Right hindlimb (tissue), 1 donor: ENCODE results near the gene SLC5A1.

Experiments
- DNase-seq: peaks from one replicate; pipeline ENCODE4 v3.0.0-alpha.2; 2018

SLC5A1 gene

GRCh38 chr22:32052244-32052643 lies 9.2 kb downstream of the SLC5A1 start:
- DNase-seq, result no peak

GRCh38 chr22:32052936-32053791 lies 10.1 kb downstream of the SLC5A1 start:
- no peak for DNase-seq

- no peak for DNase-seq
These were observed 12.0 kb downstream of the SLC5A1 start for GRCh38 chr22:32055069-32055468.

DNA sequence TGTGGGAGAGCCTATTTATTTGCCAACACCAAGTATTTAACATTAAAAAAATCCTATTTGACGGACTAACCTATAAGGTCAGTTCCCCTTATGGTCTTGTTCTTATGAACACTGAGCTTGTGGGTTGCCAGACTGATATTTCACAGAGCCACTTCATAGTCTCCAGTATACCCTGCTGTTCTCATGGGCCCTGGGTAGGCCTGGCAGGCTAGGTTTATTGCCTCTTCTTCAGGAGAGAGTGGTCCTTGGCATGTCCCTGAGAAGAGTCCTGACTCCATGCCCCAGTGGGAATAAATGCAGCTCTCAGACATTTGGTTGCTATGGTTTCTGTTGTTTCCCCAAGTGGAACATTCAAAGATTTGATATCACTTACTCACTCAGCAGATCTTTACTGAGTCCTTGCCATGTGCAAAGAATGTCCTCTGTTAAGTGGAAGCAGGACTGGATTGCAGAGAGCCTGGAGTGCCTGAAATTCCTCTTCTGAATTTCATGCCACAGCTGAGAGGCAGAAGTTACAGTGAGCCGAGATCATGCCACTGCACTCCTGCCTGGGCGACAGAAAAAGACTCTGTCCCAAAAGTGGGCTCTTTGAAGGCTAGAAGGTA lies 15.7 kb downstream of the SLC5A1 start:
- DNase-seq, result no peak

- DNase-seq, result no peak
These were observed 16.4 kb downstream of the SLC5A1 start for GRCh38 chr22:32059426-32059825.

GRCh38 chr22:32063701-32064100 lies 20.6 kb downstream of the SLC5A1 start:
- DNase-seq, result no peak

- DNase-seq, result no peak
These were observed 23.8 kb downstream of the SLC5A1 start for GRCh38 chr22:32066820-32067219.

DNA sequence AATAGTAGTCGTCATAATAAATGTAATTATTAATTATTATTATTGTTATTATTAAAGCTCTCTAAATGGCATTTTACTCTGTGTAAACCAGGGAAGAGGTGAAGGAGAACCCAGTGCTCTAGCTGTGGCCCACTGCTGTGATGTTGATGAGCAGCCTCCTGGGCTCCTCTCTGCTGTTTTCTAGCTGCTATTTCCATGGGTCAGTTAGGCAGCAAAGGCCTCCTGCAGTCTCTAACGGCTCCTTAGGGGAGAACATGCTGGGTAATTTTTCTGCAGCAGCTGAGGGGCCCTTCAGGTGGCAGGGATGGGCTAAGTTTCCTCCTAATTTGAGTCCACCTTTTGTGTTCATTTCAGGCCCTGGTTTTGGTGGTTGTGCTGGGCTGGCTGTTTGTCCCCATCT lies 24.6 kb downstream of the SLC5A1 start:
- no peak for DNase-seq

GRCh38 chr22:32069579-32070372 lies 26.7 kb downstream of the SLC5A1 start:
- no peak for DNase-seq

DNA sequence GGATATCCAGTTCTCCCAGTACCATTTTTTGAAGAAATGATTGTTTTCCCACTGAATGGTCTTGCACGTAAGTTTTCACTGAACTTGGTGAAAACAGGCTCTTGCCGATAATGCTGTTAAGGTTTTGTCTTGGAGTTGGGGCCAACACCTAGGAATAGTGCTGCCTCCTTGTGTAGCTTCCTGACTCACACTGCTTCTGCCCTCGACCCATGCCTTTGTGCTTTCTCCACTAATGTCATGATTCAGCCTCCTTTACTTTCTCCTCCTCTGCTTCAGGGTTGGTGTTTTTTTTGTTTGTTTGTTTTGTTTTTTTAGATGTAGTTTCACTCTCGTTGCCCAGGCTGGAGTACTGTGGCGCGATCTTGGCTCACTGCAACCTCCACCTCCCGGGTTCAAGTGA lies 30.2 kb downstream of the SLC5A1 start:
- no peak for DNase-seq

- no peak for DNase-seq
These were observed 30.8 kb downstream of the SLC5A1 start for GRCh38 chr22:32073823-32074380.

- no peak for DNase-seq
These were observed 33.1 kb downstream of the SLC5A1 start for GRCh38 chr22:32075997-32076760.

GRCh38 chr22:32076761-32077084 lies 33.7 kb downstream of the SLC5A1 start:
- no peak for DNase-seq

DNA sequence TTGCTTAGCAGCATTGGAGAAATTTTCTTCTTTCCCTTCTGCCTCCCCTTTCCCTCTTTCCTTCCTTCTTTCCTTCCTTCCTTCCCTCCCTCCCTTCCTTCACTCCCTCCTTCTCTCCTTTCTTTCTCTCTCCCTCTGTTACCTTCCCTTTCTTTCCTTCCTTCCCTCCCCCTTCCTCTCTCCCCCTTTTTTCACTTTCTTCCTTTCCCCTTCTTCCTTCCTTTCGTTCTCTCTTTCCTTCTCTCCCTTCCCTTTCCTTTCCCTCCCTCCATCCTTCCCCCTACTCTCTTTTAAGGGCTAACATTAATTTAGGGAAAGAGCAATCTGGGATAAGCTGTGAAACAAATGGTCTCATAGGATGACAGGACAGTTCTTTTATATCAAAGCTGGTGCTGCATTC lies 34.1 kb downstream of the SLC5A1 start:
- DNase-seq, result no peak

GRCh38 chr22:32079130-32080089 lies 36.3 kb downstream of the SLC5A1 start:
- DNase-seq, result no peak

GRCh38 chr22:32080904-32081303 lies 37.8 kb downstream of the SLC5A1 start:
- DNase-seq, result no peak

GRCh38 chr22:32082331-32082730 lies 39.3 kb downstream of the SLC5A1 start:
- DNase-seq, result no peak

DNA sequence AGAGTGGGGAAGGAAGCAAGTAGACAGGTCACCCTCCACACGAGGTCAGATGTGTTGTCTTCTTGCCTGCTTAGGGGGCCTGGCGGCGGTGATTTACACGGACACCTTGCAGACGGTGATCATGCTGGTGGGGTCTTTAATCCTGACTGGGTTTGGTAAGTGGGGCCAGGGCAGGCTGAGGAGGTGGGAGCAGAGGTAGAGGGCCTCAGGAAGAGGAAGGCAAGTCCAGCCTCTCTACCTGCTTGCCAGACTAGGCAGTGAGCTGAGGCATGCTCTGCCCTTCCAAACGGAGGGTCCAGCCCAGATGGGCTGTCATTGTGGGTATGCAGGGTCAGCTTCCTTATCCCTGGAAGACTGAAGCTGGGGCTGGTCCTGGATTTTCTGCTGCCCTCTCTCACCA lies 39.9 kb downstream of the SLC5A1 start:
- no peak for DNase-seq

DNA sequence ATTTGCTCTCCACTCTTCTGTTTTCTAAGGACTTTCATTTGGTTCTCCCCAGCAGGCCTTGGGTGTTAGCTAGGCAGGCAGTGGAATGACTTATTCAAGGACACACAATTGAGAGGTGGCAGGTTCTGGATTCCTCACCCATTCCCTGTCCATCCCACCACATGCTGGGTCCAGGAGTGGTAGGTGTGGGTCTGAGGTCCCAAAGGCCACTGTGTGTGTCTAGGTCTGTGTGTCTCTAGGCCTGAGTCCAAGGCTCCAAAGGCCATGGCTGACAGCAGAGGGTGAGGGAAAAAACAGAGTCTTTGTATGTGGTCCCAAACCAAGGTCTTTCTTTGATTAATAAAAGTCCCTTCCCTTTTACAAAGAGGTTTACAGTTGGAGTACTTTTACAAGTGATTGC lies 40.8 kb downstream of the SLC5A1 start:
- no peak for DNase-seq

DNA sequence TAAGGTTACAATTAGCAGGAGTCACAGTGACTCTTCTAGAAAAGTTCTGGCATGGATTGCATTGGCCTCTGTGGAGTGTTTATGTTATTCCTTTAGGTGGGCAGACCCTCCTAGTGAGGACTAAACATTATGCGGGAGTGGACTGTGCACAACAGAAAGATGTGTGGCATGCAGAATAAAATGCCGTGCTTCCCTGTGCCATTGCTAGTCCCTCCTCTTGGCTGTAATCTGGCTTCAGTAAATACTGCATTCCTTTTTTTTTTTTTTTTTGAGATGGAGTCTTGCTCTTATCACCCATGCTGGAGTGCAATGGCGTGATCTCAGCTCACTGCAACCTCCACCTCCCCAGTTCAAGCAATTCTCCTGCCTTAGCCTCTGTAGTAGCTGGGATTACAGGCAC lies 45.0 kb downstream of the SLC5A1 start:
- DNase-seq, result no peak

- DNase-seq, result no peak
These were observed 54.0 kb downstream of the SLC5A1 start for GRCh38 chr22:32097018-32097417.
